Measurements from ENCODE around the gene COQ5.

DNA sequence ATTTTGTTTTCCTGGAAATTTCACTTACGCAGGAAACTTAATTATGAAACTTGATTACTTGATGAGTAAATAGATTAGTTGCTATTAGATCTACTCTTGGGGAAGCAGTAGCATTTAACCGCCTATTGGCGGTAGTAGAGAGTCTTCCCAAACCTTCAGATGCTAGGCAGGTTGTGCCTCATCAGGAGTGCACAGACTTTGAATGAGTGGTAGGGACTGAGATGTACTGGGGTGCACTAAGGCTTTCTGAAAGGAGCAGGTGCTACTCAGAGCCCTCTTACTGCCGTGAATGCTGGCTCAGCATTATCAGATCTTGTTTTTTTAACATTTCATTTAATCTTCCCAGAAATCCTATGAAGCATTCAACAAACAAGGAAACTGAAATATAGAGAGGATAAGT, 75.0 kb downstream of the COQ5 start:
- TF ChIP-seq CTCF (IDR thresholded peaks at IDR 0.05): peak; percentile 19 to 69 (median 32)
- no peak for TF ChIP-seq POLR2A (IDR thresholded peaks at IDR 0.05; ENCODE audit: low read depth)

Data from esophagus muscularis mucosa (tissue), 3 donors.